Vagina (tissue), 2 donors: ENCODE measurements around the gene C5orf47.

ENCODE experiments used
- POLR2A ChIP-seq, 2 donors: fragments of 450-650 bp; IDR thresholded peaks; one replicate each; pipeline ENCODE4 v1.6.1; 2017; ENCODE audit warnings: antibody characterized with exemption in 2 of 2, mild to moderate bottlenecking in 2 of 2, moderate library complexity in 2 of 2
- TF ChIP-seq, protein P1 (sequence below), 3 experiments: fragments of 450-650 bp in 2 of 3; fragments of 200-600 bp in 1 of 3; sonication (generic) in 1 of 3; IDR thresholded peaks; one replicate each; pipeline ENCODE4 v1.5.1; 2017 to 2019; ENCODE audit warnings: antibody characterized with exemption in 3 of 3, mild to moderate bottlenecking in 2 of 3, moderate library complexity in 2 of 3

DNA sequence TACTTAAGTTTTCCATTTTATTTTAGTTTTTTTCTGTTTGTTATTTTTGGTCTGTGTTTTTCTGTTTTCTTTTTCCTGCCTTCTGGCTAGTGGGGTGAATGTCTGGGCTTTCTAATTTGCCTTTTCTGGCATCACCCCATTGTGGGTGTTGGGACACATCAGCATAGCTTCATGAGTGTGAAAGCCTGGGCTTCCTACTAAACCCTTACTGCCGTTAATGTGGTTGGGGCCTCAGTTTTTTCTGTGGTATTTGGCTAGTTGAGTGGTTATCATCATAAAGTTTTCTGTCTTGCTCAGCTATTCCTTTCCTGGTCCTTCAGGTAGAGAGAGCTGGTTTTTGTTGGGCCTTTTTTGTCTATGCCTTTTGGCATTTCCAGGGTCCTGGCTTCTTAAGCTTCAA lies 21.4 kb downstream of the C5orf47 start:
- TF ChIP-seq, protein P1, sequence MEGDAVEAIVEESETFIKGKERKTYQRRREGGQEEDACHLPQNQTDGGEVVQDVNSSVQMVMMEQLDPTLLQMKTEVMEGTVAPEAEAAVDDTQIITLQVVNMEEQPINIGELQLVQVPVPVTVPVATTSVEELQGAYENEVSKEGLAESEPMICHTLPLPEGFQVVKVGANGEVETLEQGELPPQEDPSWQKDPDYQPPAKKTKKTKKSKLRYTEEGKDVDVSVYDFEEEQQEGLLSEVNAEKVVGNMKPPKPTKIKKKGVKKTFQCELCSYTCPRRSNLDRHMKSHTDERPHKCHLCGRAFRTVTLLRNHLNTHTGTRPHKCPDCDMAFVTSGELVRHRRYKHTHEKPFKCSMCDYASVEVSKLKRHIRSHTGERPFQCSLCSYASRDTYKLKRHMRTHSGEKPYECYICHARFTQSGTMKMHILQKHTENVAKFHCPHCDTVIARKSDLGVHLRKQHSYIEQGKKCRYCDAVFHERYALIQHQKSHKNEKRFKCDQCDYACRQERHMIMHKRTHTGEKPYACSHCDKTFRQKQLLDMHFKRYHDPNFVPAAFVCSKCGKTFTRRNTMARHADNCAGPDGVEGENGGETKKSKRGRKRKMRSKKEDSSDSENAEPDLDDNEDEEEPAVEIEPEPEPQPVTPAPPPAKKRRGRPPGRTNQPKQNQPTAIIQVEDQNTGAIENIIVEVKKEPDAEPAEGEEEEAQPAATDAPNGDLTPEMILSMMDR (IDR thresholded peaks at IDR 0.05), result no peak
- no peak for TF ChIP-seq POLR2A (IDR thresholded peaks at IDR 0.05)
